ENCODE measurements around the gene CARS1.

The CARS1 gene

DNA sequence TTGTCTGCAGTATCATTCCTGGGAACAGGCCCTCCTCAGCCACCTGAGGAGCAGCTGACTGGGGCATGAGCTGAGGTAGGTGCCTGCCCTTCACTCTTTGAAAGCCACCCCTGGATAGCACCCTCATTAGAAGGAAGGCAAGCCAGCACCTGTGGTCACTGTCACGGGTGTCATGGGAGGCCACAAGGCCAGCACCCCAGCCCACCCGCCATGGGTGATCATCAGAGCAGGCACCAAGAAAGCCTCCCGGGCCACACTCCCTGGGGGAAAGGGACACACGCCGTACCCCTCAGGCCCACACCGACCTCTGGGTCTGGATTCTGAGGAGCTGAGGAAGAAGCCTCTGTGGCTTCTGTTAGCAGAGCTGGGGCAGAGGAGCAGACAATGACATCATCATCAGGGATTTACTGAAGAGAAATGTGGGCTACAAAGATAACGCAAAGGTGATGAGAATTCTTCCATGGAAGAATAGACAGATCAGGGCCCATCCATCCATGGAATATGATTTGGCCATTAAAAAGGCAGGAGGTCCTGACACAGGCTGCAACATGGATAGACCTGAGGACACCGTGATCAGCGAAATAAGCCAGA is 48.4 kb downstream of the CARS1 start:
- no peak for DNase-seq (ENCODE audit: low read depth)

DNA sequence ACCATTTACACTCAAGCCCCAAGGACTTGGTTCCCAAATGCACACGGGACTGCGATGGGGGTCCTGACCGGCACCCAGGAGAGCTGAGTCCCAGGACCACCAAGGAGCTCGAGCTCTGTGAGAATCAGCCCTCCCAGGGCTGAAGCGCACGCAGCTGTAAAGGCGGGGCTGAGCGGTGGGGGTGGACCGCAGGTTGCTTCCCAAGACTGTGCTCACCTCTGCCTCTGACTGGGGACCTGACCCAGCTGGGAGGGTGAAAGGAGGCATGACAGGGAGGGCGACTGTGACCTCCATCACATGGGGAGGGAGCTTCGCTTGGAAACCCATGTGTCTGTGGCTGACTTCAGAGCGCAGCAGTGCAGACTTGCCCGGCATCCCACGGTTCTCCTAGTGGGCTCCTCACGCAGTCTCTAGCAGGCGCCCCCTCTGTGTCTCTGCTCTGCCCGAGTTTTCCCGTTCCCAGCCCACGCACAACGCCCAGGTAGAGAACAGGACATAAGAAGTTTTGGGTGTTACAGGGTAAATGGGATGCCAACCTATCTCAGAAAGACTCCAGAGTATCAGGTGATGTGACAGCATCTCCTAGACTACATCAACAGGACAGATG is 49.7 kb downstream of the CARS1 start:
- no peak for DNase-seq (ENCODE audit: low read depth)

DNA sequence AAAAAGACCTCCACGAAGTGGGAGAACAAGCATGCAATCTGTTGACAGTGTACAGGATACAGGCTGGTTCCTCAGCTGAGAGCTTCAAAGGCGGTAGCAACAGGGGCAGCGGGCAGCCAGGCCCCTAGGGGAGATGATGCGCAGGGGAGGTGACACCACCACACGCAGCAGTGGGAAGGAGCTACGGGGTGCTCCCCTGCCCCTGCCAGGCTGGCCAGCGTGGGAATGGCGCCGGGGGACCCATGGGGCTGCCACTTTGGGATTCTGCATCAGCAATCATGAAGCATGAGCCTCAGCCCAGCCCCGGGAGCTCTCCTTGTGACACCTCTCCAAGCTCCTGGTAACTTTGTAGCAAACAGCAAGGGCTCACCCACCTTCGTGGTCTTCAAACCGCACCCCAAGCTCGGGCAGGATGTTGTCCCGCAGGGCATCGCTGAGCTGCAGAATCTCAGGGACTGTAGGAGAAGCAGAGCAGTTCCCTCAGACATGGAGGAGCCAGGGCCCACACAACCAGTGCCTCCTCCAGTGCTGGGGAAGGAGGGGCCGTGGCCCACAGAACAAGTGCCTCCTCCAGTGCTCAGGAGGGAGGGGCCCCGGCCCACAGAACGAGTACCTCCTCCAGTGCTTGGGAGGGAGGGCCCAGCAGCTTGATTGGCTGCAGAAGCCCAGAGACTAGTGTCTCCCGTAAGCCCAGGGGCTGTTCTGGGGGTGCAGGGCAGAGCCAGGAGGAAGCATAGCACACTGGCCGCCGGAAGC is 50.5 kb downstream of the CARS1 start:
- no peak for DNase-seq (ENCODE audit: low read depth)

DNA sequence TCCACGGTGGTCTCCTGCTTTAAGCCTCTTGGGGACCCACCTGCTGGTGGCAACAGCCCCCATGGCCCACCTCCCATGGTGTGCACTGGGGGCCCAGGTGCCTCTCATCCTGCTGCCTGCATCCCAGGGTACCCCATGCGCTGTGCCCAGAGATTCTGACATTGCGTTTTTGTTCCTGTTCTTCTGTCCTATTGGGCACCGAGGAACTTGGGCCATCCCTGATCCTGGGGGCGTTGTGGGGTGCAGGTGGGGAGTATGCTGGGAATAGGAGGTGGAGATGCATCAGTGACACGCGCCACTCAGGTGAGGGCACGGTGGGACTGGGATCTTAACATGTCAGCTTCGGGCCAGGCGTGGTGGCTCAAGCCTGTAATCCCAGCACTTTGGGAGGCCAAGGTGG is 52.7 kb downstream of the CARS1 start:
- no peak for DNase-seq (ENCODE audit: low read depth)

DNA sequence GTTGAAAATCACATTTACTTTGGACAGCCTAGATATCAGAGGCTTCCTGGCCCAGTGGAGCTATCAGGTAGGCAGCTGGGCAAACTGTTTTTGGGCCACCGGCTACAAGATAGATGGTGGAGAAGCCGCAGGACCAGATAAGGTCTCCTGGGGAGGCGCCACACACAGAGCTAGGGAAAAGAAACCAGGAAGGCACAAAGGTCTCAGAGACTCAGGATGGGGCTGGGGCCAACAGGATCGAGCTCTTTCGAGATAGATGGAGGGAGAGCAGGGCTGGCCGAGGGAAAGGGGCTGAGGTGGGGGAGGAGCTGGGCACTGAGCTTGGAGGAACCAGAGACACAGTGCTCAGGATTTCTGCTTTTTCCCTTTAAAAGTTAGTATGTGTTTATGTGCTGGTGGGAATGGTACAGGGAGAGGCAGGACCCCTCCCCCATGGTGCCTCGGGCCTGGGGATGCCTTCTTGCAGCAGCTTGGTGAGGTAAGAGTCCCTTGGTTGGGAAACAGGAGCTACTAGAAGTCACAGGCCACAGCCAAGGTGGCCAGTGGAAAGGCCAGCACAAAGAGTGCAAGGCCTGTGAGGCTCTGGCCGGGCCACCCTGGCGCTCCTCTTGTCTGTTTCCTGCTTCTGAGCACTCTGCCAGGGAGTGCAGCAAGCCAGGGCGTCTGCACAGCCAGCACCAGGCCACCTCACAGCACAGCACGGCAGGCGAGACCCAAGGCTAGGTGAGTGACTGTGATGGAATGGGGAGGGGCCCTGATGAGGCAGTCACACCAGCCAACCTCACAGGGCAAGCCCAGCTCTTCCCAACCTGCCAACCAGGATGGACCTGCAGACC is 53.6 kb downstream of the CARS1 start:
- no peak for DNase-seq (ENCODE audit: low read depth)

DNA sequence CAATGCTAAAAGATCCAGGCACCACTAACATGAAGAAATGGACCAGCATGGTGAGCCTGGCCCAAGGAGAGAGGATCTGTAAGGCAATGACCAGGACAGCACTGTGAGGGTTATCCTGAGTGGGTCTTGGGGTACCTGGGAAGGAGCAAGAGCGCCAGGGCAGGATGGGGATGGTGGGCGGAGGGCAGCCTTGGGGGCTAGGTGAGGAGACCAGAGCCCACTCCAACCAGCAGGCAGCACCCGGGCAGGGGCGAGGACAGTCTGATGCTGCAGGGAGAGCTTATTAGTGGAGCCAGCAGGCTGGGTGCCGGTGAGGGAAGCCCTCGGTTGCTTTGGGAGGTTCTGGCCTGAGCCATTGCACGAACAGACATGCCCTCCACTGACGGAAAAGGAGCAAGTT is 54.4 kb downstream of the CARS1 start:
- no peak for DNase-seq (ENCODE audit: low read depth)

DNA sequence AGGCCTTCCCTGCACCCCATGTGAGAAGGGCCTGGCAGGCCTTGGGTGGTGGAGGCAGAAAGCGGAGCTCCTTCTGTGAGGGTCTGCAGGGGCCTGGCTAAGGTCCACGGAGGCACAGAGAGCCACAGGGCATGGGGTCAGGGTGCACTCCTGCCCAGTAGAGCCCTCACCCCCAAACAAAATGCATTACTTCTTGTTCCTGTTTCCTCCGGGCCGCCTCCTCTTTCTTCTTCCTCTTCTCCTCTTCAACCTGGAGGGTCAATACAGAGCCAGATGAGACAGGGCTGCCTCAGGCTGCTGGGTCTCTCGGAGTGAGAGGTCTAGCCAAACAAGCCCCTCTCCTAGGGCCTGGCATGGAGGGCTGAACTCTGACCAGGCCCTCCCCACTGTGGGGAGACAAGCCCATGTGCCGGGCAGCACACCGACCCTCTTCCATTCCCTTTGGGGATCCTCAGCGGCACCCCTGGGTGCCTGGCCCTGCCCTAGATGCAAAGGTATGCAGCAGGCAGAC is 54.8 kb downstream of the CARS1 start:
- DNase-seq (ENCODE audit: low read depth), result no peak

DNA sequence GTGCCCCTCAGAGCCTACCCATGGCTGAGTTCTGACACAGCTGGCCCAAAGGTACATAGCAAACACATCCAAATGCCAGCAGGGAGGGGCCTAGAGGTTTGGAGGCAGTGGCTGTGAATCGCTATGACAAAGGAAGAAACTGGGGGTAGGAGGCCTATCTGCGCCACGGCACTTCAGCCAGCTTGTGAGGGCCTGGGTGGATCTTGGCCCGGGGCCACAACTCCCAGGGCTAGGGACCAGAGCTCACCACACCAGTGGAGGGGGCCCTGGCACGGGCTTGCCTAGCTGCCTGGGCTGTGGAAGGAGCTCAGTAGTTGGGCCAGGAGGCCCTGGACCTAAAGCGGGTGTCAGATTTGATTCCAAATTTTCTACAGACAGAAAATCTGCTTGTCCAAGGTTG is 55.7 kb downstream of the CARS1 start:
- no peak for DNase-seq (ENCODE audit: low read depth)

DNA sequence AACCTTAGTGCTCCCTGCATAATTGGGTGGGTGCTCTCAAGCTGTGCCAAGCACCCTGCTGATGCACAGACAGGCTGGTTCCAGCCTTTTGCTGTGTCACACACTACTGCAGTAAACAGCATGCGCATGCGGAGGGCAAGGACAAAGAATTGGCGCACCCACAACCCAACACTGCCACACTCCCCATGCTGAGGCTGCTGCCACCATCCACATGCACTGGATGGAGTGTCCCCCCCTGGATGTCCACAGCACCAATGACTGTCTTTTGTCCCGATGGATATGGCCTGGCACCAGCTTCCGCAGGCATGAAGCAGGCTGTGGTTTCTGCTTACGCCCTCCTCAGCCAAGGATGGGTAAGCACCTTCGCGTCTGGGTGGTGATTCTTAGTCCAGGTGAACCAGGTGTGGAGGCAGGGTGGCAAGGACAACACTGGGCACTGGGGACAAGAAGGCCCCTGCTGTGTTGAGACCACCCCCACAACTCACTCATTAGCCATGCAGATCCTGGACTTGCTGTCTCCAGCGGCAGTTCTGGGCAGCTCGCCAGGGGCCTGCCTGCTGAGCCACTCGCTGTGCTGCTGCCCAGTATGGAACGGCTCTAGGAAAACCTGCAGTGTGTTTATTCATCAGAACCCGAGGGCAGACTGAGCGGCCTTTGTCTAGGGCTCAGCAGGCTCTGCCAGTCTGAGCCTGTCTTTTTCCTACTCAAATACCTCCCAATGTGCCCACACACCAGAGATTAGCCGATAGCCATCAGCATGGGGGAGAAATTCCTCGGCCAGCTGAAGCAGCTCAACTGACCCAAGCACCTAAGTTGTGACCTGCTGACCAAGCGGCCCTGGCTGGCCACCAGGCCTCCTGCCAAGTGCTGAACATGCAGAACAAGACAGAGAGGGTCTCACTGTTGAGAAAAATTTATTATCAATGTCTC is 56.9 kb downstream of the CARS1 start:
- DNase-seq (ENCODE audit: low read depth), result peak; percentile 49

DNA sequence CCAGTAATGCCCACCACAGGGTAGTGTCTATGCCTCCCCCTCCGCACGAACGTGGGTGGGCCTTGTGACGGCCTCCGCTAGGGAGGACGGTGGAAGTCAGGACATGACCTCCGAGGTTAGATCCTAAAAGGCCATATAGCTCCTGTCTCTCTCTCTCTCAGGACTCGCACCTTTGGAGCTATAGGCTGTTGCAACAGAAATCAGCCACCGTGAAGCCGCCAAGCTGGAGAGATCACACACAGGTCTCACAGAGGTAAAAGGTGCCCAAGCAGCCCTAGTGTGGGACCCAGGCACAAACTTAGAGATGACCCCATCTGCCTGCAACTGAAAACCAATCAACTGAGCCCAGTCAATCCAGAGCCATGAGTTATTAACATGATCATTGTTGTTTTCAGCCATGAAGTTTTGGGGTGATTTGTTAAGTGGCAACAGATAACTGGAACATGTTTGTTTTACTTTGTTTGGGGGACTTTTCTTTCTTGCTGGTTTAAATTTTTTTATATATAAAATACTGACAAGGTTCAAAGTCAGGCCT is 57.7 kb downstream of the CARS1 start:
- DNase-seq (ENCODE audit: low read depth), result no peak

DNA sequence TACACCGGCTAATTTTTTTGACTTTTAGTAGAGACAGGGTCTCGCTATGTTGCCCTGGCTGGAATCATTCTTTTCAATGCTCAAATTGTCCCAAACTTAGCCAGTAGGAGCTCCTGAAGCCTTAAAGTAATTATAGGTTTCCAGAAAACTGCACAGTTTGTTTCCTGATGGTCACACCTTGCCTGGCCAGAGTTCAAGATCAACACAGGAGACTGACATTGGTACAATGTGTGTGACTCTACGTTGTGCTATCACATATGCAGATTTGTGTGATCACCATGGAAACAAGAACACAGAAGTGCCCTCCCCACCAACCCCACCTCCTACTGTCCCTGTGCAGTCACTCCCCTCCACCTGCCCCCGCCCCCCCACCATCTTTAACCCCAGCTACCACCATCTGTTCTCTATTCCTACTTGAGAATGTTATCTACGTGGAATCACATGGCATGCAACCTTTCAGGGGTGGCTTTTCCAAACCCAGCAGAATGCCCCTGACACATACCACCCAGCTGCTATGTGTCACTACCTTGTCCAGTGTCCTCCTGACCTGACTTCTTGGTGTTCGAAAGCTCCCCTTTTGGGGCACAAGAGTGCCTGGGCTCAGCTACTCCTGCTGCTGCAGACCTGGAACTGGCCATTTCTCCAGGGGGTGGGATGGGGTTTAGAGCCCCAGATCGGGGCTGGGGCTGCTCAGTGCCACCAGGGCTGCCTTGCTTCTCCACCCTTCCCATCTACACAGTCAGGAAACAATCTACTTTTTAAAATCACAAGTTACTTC is 59.0 kb downstream of the CARS1 start:
- DNase-seq (ENCODE audit: low read depth), result no peak

DNA sequence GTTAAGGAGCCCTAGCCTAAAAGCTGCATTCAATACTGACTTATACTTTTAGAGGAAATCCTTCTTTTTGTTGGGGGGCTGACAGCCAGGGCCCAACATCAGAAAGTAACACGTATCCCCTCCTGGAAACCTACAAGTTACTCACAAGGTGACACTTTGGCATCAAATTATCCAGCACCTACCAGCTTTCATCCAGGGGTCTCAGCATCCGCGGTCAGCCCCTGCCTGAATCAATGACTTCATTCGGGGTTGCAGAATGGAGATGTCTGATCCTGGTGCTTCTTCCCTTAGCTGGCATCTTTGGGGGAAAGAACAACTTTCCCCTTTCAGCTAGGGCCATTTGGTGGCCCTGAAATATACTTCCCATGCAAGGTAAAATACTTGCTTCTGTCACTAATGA is 59.8 kb downstream of the CARS1 start:
- no peak for DNase-seq (ENCODE audit: low read depth)

DNA sequence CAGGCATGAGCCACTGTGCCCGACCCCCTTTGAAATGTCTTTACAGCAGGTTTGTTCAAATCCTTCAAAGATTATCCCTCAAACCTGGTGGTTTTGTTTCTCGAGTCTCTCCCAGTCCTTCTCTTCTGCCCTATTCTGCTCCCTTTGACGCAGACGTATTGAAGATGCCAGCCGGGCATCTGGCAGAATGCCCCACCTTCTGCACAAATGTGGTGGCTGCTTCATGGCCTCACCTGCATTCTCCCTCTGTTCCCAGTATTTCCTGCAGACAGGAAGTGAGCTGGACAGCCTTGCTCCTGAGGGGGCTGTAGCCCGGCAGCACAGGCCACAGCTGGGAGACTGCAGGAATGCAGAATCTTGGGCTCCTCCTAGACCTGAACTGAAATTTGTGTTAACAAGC is 60.2 kb downstream of the CARS1 start:
- no peak for DNase-seq (ENCODE audit: low read depth)

DNA sequence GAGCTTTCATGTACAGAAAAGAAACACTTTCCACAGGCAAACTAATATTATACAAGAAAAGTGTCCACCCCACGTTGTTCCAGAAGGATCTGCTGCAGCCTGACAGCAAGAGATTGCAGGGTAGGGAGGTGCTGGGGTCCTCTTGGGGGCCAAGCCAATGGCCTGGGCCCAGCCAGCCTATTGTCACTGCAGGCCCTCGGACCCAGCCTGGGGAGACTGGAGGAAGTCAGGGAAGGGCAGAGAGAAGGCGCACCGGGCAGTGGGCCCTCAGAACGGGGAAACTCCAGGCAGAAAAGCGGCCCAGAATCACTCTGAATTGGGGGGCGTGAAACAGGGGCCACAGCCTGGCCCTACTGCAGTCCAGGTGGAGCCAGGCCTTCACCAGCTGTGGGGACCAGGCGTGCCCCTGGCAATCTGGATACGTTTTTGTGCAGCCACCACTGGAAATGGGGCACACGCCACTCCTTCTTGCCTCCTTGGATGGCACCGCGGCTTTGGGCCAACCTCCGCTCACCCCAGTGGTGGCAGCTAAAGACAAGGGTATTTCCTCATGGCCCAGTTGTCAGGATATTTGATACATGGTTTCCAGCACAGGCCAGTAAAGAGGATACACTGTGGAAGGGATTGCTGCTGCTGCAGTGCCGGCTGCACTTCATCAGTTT is 61.2 kb downstream of the CARS1 start:
- no peak for DNase-seq (ENCODE audit: low read depth)

DNA sequence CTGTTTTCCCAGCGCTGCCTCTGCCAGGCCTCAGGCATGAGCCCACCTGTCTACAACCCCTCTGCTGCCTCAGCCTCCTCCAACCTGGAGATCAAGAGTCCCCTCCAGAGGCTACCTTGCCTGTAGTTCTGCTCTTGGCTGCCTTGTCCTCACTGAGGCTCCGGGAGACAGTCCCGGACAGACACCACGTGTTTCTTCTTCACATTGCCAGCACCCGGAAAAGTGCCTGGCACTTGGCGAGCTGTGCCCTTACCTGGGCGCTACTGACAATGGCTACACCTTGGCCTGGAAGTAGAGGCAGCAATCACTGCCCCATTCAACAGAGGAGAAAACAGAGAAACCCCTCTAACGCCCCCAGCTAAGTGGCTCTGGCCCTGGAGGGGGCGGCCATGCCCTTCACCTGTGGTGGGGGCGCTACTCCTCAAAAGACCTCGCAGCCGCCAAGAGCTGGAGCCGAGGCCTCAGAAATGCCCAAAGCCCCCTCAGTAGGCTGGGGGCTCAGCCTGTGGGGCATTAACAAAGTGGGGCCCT is 62.1 kb downstream of the CARS1 start:
- no peak for DNase-seq (ENCODE audit: low read depth)

DNA sequence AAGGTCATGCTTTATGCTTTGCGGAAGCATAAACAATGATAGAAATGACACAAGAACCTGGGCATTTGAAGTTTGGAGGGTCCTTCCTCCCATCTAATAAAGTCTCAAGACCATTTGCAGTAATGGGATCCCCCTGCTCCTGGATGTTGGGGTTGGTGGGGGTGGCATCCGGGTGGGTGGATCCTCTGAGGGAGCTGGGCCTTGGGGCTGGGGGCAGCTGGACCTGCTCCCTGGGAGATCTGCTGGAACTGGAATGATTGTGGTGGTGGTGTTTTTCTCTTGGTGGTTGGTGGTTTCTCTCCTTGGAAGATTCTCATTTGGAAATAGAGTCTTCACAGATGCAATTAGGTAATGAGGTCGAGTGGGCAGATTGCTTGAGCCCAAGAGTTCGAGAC is 62.9 kb downstream of the CARS1 start:
- DNase-seq (ENCODE audit: low read depth), result no peak

DNA sequence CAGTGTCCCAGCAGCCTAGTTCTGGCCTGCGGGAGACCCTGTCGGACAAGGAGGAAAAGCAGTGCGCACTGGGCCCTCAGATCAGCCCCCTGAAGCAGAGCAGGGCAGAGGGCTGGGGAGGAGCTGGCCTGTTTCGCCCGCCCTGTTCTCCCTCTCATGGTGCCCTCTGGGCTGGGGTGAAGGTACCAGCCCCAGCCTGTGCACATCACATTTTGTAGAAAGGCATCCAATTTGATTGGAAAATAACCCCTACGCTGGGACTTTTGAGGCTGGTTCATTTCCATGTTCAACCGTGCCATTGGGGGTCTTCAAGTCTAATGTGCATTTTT is 64.3 kb downstream of the CARS1 start:
- DNase-seq (ENCODE audit: low read depth), result no peak

DNA sequence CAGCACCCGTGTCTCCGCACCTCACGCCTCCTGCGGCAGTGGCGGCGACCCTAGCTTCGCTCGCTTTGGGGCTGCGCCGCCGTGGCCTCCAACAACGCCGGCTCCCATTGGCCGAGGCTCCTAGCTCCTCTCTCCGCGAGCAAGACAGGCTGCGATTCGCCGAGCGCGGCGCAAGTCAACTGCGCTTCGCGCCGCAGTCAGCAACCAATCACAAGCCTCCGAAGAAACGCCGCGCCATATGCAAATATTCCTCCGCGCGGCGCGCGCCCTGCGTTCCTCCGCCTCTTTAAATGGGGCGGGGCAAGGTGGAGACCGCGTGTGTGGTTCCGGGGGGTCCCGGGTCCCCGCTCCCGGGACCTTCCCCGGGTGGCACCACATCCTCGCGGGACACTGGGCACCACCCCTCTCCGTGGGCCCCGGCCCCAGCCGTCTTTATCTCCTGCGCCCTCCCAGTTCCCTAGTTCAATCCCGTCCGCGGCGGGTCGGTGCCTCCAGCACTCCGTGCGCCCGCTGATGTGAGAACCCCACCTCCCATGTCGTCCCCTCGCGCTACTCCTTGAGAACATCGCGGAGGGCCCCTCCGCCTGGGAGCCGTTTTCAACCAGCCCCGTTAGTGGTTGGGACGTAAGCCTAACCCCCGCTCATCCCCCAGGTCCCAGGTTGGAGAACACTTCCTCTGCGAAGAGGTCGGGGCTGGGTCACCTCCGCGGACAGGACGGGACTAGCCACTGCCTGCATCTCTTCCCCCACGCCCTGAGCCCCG is 64.8 kb downstream of the CARS1 start, which contains the start of gene NAP1L4:
NAP1L4 (minus strand) TSS at position 96 of the 763 bp plus-strand sequence. CDS start 13,109 bp downstream, outside the sequence.
- DNase-seq (ENCODE audit: low read depth), result peak; percentile 94
